ENCODE measurements around the gene SLC38A3.

DNA sequence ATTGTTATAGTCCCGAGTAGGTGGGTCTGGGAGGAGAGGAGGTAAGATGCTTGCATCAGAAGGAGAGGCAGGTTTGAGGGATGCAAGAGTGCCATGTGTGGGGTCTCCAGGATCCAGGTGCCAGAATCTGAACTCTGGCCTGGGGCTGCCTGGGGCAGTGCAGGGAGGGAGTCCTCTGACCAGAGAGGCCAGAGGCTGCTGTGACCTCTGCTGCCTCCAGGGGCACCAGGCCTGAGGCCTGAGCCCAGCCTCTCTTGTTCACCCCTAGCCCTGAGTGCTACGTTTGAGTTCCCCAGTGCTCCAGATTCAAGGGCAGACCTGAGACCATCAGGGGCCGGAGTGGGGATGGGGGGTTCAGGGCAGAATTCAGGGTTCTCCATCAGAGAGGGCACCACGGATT lies 7.4 kb downstream of the SLC38A3 start:
- TF ChIP-seq, protein P1, sequence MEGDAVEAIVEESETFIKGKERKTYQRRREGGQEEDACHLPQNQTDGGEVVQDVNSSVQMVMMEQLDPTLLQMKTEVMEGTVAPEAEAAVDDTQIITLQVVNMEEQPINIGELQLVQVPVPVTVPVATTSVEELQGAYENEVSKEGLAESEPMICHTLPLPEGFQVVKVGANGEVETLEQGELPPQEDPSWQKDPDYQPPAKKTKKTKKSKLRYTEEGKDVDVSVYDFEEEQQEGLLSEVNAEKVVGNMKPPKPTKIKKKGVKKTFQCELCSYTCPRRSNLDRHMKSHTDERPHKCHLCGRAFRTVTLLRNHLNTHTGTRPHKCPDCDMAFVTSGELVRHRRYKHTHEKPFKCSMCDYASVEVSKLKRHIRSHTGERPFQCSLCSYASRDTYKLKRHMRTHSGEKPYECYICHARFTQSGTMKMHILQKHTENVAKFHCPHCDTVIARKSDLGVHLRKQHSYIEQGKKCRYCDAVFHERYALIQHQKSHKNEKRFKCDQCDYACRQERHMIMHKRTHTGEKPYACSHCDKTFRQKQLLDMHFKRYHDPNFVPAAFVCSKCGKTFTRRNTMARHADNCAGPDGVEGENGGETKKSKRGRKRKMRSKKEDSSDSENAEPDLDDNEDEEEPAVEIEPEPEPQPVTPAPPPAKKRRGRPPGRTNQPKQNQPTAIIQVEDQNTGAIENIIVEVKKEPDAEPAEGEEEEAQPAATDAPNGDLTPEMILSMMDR (IDR thresholded peaks at IDR 0.05): no peak
- TF ChIP-seq POLR2A (IDR thresholded peaks at IDR 0.05): no peak
